D341Med (cell line): ENCODE results near the gene WWOX.
A peak's percentile ranks its signal among the peaks of the same experiment; 100 is the strongest.

ENCODE experiments used
- DNase-seq: peaks from one replicate; pipeline ENCODE4 v3.0.0; 2012; ENCODE audit warnings: low spot score

WWOX gene

GRCh38 chr16:78271981-78272380, 172.5 kb downstream of the WWOX start:
- DNase-seq: no peak

DNA sequence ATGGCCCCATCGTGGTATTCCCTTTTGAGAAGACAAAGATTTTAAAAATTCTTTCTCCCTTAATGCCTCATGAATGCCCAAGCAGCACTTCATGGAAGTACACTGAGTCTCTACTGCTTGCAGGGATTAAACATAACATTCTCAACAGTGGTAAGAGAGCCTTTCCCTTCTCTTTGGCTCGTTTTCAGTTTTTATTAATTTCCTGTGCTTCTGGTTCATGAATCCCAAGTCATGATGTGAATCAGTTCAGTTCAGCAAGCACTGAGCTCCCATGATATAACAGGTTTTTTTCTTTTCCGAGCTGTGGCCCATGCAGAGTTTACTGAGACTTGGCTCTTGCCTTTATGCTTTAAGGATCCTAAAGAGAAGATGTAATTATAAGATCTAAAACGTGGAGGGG, 175.3 kb downstream of the WWOX start:
- no peak for DNase-seq

DNA sequence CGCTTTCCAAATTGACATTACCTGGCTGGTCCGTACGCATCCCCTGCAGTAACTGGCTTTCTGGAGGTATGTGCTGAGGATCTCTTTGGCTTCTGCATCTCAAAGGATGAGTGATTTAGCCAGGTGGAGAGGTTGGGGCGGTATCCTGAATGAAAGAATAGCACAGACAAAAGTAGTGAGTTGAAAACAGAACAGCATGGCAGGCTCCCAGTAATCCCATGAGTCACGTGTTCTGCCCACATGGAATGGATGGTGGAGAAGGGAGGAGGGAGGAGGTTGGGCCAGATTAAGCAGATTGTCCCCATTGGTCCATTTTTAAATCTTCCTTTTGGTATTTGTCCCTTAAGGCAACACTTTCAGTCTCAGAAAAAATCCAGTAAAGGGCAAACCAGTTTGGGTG, 176.0 kb downstream of the WWOX start:
- no peak for DNase-seq

- DNase-seq: no peak
These were observed 178.0 kb downstream of the WWOX start for GRCh38 chr16:78277321-78278055.

DNA sequence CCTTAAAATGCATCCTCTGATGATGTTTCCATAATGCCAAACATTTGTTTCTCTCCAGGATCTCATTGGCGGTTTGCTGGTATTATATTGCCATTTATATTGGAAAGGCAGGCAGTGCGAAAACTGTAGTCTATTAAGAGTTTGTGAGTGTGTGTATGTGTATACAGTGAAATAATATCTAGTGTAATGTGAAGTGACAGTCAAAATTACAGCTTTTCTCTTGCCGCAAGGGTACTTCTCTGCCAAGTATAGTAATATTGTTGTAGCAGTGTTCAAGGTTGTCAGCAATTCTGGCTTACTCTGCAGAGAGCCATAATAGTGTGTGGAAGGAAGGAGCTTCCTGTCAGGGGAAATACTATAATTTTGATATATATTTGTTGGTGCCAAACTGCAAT, 178.6 kb downstream of the WWOX start:
- DNase-seq: no peak

DNA sequence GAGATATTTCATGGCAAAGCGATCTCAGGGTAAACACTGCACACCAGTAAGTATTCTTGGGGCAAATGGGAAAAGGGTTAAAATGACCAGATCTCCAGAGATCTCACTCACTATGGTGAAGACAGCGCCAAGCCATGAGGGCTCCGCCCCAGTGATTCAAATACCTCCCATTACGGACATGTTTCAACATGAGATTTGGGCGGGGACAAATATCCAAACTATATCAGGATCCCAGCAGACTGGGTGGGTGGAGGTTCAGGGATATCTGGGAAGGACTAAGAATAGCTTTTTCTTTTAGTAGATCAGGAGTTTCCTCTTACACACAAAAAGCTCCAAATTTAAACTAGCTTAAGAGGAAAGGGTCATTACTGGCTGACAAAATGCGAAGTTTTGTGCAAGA, 181.7 kb downstream of the WWOX start:
- DNase-seq: no peak

- DNase-seq: no peak
These were observed 184.2 kb downstream of the WWOX start for GRCh38 chr16:78283548-78284251.

- DNase-seq: no peak
These were observed 184.9 kb downstream of the WWOX start for GRCh38 chr16:78284326-78284725.

GRCh38 chr16:78284957-78285434, 185.5 kb downstream of the WWOX start:
- DNase-seq: no peak

GRCh38 chr16:78285437-78285922, 186.0 kb downstream of the WWOX start:
- DNase-seq: no peak

- no peak for DNase-seq
These were observed 186.6 kb downstream of the WWOX start for GRCh38 chr16:78286065-78286464.

GRCh38 chr16:78288888-78289287, 189.4 kb downstream of the WWOX start:
- DNase-seq: no peak

DNA sequence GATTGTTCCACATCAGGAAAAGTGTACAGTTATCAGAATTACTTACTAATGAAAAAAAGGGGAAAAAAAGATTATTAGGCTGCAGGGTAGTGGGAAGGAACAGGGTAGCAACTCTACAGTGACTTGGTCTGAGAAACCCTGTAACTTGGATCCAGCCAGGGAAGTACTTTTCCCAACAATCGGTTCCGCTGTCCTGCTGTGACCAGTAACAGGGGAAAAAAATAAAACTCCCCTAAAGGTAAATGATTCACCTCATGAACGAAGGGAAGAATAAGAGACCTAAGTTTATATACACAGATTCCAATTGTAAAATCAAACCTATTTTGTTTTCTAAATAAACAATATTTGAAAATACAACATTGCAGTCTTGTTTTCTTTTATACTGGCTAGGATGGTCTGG, 189.9 kb downstream of the WWOX start:
- no peak for DNase-seq

DNA sequence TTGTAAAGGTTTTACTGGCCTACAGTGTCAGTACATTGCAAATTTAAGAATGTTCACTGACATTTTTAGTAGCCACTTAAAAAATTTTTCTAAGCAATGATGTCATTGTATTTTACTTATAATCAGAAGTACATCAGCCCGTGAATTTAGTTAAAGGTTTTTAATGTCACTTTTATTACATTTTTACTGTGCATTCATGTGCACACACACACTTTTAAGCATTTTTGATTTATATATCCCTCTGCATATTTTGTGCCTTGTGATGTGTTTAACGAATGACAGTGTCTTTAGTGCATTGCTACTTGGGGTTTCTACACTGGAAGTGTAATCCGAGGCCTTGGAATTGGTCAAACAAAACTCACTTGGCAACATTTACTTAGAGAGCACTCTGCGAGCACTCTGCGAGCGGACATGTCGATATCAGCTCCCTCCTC, 190.4 kb downstream of the WWOX start:
- no peak for DNase-seq

- DNase-seq: no peak
These were observed 190.9 kb downstream of the WWOX start for GRCh38 chr16:78290395-78290794.

DNA sequence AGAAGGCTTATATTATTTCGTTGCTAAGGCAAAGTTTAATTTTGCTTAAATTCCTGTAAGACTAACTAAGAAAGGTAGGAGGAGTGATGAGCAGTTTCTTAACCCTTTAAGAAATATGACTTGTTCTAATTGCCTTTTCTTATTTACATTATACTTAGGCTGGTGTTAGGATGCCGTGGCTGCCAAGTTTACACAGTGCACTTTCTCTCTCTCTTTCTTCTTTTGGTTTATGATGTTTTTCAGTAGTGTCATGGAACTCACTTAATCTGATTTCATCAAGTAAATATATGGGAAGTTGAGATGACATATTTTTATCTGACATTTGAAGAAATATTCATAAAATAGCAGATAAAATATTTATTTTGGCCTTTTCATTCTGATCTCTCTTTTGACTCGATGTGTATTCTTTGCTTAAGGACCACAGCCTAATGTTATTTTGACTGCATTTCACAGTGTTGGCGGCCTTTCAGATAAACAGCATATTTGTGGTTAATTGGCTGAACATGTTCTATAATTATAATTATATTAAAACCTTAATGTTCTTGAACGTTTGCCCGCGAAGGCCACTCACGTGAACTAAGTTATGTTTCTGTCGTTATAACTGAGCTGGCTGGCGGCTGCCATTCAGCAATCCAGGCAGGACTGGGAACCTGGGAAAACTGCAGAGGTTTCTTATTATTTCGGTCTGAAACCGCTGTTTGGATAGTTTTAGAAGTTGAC, 191.6 kb downstream of the WWOX start:
- DNase-seq: no peak

DNA sequence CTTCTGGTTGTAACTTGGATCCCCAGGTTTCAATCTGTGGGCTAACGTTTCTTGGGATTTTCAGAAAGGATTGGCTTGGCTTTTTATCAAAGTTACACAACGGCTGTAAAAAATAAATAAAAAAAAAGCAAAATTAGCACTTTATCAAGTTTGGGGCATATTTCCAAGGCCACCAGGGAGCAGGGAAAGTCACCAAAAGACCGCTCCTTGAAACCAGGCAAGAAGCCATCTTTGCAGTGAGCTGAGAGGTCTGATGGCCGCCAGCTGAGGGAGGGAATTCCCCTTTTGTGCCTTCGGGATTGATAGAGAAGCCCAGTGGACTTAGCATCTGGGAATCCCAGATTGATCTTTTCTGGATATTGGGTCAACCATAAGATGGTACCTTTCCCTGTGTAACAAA, 192.2 kb downstream of the WWOX start:
- no peak for DNase-seq

- DNase-seq: no peak
These were observed 192.8 kb downstream of the WWOX start for GRCh38 chr16:78292086-78292843.

DNA sequence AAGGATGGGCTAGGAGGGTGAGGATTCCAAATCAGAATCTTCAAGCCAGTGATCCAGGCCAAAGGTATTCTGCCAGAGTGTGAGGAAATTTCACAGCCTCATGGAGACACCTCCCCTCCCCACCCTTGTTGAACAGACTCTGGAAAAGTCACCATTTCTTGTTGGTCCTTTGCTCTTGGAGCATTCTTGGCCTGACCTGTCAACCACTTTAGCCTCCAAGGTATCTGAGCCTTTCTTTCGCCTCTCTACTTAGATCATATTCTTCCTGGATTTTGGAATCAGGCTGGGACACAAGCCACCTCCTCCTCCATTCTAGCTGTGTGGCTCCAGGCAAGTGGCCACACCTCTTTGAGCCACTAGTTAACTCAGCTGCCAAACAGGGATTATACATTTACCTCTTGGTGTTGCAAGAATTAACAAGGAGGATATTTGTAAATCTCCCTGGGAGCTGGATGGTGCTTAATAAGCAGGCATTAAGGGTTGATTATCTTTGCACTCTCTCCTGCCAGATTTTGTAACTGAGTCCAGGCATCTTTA, 193.5 kb downstream of the WWOX start:
- peak; percentile 71 for DNase-seq

GRCh38 chr16:78294538-78295225, 195.2 kb downstream of the WWOX start:
- DNase-seq: no peak

DNA sequence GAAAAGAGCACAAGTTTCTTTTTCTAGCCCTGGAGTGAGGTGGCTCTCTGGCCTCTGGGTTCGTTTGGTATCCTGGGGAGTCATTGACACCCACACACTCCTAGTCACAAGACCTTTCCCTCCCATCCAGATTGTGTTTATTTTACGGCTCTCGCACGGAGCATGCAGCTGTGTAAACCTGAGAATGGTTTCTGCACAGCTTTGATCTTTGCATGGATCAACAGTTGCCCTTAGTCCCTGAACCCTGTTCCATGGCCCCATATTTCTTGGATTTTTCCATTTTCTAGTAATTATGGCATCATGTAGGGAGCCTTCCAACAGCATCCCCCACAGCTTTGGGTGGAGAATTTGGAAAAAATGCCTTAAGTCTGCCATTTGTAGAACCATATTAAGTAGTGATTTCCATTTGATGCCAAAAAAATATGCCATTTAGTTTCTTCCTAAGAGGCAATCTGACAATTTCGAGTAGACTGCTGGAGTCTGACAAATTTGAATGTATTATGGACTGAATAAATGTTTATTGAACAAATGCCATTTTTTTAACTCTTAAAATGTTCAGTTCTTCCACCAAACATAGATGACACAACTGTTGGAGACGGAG, 197.7 kb downstream of the WWOX start:
- DNase-seq: no peak
